Left lobe of liver (tissue), 2 donors: ENCODE measurements around the gene TP73. TPM values are rescaled to one million over a fixed set of nuclear protein-coding genes. Genes with fewer than 3 reads are reported as not detected.
A peak's percentile ranks its signal among the peaks of the same experiment; 100 is the strongest.

Experiments
- ATAC-seq: fragments of 200-7000 bp; cut with Tn5 transposase; one replicate; pipeline ENCODE4 v1.9.1; 2020; ENCODE audit warnings: mild to moderate bottlenecking, moderate library complexity
- DNase-seq: peaks from one replicate; pipeline ENCODE4 v3.0.0-alpha.2; 2020; ENCODE audit warnings: low spot score
- total RNA-seq: library from RNA; stranded (reverse); gene quantifications from one replicate; pipeline ENCODE4 v1.2.1, GENCODE V29; 2021
- donor health status: DM: no; HTN: no; CAD: no; lungs with moderate emphysema.
- donor health status: DM: no; HTN: yes; CAD: no.

TP73 gene
- total RNA-seq, 1 donor from 2014 or later, result 0.08 TPM

GRCh38 chr1:3753656-3754454, 101.5 kb downstream of the TP73 start:
- ATAC-seq (no peak), DNase-seq (no peak)

- ATAC-seq, result no peak
- no peak for DNase-seq
Observed at GRCh38 chr1:3756394-3756793, 104.1 kb downstream of the TP73 start.

- no peak for DNase-seq
Observed at GRCh38 chr1:3759164-3759563, 106.8 kb downstream of the TP73 start.

GRCh38 chr1:3759796-3760195, 107.5 kb downstream of the TP73 start:
- no peak for ATAC-seq

More at GRCh38 chr1:3759164-3759563, 106.8 kb downstream of the TP73 start:
- no peak for ATAC-seq

DNA sequence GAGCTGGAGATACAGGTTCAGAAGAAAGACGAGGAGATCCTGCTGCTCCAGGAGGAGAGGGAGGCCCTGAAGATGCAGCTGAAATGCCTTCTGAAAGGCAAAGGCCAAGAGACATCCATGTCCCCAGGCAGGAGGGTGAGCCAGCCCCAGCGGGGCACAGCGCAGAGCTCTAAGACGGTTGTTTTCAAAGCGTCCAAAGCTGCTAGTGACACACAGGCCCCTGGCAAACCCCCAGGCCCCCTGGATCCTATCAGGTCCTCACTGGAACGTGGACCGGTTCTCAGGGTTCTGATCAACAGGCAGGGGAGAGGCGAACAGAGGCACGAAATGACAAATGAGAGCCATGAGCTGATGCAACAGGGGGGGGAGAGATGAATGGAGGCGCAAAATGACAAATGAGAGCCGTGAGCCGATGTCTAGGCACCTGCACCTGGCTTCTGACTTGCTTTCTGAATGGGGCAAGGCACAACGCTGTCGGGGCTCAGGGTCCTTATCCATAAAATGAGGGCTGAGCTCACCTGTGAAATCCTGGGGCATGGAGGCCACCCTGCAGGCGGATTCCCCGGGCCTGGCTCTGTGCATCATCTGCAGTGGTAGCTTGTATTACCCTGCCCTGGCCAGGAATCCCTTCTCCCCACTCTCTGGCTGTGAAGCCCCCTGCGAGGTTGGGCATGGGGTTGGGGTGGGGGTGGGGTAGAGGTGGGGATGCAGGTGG, 109.1 kb downstream of the TP73 start:
- DNase-seq, result no peak

More at GRCh38 chr1:3759796-3760195, 107.5 kb downstream of the TP73 start:
- DNase-seq, result no peak

GRCh38 chr1:3762151-3762872, 110.0 kb downstream of the TP73 start:
- ATAC-seq, result no peak
- no peak for DNase-seq

More for the DNA sequence above, 109.1 kb downstream of the TP73 start:
- no peak for ATAC-seq

DNA sequence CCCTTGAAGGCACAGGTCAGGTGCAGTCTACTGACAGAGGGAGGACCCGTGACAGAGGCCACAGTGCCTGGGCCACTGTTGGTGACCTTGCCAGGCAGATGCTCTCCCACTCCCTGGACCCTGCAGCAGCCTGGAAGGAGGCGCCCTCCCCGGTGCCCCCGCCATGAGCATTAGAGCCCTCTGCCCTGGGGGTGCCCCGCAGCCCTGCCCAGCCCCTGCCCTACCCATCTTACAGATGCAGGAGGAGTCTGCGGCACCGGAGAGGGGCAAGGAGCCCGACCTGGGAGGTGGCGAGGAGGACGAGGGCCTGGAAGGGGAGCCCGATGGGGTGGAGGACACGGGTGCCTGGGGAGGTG, 110.5 kb downstream of the TP73 start:
- ATAC-seq (no peak), DNase-seq (no peak)

DNA sequence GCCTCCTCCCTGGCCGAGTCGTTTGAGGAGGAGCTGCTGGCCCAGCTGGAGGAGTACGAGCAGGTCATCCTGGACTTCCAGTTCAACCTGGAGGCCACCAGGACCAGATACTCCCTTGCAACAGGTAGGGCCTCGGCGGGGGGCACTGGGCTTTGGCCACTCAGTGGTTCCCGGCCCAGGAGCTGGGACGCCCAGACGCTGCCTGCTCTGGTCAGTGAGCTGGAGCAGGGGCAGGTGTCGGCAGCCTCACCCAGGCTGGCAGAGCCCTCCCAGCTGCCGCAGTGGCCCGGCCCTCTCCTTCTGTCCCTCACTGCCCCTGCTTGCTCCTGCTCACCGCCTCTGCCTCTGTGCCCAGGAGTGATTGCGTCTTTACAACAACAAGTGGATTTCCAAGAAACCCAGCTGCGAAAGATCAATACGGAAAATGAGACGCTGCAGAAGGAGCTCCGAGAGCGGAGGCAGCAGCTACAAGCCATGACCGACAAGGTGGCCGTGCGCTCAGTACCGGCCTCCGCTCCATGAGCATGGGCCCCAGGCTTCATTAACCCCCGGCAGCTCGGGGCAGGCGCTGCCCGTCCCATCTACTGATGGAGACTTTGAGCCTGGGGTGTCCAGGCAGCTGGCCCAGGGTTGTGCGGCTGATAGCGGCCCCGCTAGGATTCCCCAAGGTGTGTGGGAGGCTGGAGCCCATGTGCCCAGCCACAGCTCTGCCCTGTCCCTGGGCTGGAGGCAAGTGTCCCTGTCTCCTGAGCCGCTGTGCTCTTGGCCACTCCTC, 111.2 kb downstream of the TP73 start:
- no peak for ATAC-seq
- no peak for DNase-seq

DNA sequence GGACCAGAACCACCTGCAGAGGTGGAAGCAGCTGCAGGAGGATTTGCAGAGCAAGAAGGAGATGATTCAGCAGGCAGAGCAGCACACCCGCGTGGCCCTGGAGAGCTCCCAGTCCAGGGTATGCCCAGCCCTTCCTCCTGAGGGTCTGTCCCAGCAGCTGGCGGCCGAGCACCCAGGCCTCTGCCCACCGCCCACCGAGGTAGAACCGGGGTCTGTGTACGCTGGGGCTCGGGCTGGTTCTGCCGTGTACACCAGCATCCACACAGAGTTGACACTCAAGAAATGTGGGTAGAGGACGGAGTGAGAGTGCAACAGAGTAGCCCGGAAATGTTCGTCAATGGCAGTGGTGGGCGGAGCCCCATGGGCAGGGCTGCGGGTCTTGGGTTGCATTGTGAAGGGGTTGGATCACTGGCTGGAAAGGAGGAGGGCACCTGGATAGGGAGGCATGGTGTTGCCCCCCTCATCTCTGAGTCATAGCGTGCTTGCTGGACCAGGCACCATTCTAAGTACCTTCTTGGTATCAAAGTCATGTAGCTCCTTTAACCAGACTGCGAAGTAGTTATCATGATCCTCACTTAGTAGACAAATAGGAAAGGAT, 115.1 kb downstream of the TP73 start:
- ATAC-seq, result no peak
- no peak for DNase-seq

DNA sequence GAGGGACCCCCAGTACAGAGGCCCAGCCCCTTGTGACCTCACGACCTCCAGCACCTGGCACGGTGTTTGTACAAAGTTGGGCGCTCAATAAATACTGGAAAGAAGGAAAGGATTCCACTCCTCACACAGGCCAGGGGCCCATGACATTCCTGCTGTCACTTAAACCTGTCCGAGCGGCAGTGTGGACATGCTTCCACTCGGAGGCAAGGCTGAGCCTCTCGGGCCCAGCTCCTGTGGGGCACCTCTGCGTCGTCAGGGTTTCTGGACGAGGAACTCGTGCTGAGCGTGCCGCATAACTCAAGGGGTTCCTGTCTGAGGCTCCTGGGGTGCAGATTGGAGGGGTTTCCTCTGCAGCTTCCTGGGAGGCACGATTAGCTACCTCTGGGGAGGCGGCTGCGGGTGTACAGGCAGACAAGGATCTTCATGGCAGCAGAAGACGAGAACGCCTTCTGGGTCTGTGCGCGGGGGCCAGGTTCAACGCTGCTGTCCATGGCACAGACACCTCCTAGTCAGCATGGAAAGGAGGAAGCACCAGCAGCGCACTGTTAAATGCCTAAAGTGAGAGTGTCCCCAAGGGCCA, 116.6 kb downstream of the TP73 start:
- DNase-seq, result no peak
- no peak for ATAC-seq

DNA sequence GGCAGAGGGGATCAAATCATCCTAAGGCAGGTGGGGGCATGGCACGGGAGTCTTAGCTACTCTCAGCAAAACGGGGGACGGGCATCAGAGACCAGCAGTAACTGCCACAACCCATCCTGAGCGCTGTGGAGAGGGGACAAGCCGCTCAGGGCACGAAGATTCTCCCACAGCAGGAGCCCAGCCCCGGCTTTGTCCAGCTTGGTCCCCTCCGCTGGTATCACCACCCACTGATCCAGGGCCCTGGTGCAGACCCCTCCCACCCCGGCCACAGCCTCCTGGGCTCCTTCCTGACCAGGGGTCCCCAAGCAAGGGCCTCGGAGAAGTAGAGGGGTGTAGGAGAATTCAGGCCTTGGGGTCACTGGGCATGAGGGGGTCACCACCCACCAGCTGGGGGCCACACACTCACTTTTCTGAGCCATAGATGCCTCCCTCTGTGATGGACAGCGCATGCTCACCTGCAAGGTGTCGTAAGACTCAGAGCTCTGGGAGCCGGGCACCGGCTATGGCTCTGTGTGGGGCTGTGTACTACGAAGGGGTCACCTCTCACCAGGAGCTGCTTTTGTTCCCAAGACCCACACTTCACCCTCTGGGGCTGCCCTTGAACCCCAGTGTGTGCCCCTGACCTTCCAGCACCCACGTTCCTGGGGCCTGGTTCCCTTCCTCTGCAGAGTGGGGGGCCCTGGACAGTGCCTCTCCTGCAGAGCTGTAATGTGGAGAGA, 117.9 kb downstream of the TP73 start:
- DNase-seq (no peak), ATAC-seq (no peak)

DNA sequence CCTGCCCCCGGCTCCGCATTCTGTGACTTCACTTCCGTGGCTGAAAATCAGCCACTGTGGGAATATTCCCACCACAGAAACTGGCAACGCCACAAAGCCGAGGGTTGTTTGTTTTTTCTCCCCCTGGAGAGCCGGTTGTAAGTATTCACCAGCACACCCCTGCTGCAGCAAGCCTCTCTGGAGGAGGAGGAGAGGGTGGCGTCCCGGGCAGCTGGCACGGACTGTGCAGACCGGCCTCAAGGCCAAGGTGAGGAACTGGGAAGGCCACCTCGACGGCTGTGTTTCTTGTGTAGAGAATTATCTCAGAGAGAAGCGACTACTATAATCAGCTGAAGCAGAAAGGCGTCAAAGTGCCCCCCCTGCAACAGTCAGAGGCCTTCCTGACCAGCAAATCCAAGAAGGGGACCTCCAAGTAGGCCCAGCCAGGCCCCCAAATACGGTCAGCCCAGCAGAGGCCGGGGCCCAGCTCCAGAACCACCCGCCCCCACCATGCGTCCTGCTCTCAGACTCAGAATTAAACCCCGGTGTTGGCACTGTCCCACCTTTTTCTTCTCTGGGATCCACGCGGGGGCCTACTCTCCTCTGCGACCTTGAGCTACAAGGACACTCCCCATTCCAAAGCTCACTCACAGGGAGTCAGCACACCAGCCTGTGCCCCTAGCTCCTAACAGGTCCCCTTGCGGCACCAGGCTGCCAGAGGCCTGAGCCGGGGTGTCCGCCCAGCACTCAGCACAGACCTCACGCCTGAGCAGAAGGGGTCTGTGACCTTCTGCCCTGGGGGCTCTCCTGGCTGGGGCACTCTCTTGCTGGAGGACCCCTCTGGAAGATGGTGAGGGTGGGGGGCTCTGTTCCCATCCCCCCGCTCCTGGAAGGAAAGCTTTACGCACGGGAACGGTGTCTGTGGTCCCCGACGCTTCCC, 119.1 kb downstream of the TP73 start:
- DNase-seq (no peak), ATAC-seq (no peak)

GRCh38 chr1:3772027-3772714, 119.9 kb downstream of the TP73 start:
- ATAC-seq (peak; percentile 80), DNase-seq (peak; percentile 92)

- ATAC-seq, result peak; percentile 19
- DNase-seq, result no peak
Observed at GRCh38 chr1:3772715-3773571, 120.6 kb downstream of the TP73 start, which contains the start of gene SMIM1. Gene SMIM1, plus strand, starts transcription at chr1:3772749. Its CDS starts 2,625 bp downstream, at chr1:3775374.

DNA sequence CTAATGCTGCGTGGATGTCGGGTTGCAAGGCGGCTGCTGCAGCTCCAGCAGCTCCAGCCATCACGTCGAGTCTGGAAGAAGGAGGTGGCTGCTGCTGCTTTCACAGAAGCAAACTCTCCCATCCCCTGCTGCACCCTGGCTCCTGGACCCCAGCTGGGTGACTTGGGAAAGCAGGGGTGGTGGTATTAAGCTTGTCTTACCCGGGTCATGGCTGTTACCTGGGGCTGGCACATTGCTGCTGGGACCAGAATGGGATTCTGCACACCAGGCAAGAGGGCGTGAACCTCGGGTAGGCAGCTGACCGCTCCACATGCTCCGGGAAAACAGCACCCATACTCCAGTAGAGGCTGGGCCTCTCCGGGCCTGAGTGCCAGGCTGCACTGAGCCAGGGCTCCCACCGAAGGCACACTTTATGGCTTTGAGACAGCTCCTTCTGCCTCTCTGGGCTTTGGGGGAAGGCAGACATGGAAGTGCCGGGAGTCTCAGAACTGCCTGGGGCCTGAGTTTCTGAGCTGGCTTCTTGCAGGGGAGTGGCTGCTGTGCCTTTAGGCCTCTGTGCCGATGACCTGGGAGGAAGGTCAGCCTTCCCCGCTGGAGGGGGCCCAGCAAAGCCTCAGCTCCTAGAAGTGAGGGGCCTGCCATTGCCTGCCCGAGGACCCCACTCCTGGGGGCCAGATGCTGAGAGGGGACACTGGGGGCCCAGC, 121.4 kb downstream of the TP73 start:
- DNase-seq, result no peak
- no peak for ATAC-seq
